ENCODE results near the gene SURF2.
"Not testable (repeated sequence)": the region's sequence is repeated elsewhere in the genome, so short reads cannot be mapped to it uniquely, and the experiment has no call there.

Gene SURF2

GRCh38 chr9:133369933-133370332, 13.6 kb downstream of the SURF2 start:
- peaks cover 83% of the 10 kb centered on the region for H3K36me3 ChIP-seq (ENCODE audit: control insufficient read depth, insufficient read depth, low read length)
- H3K27ac ChIP-seq (ENCODE audit: low read depth, low read length), result no peak overlapping the region
- no peaks in the 10 kb centered on the region for H3K9me3 ChIP-seq (ENCODE audit: control insufficient read depth, insufficient read depth, low read depth, low read length)
- no peaks in the 10 kb centered on the region for H3K27me3 ChIP-seq (ENCODE audit: control insufficient read depth, insufficient read depth, low read length)
- H3K4me3 ChIP-seq (ENCODE audit: low read depth, low read length), result no peak overlapping the region
- H3K4me1 ChIP-seq (ENCODE audit: control insufficient read depth, insufficient read depth, low read length), result no peaks in the 10 kb centered on the region; the same call in 1 of the 2 replicates
- H3K9ac ChIP-seq (ENCODE audit: low read length), result no peak overlapping the region

DNA sequence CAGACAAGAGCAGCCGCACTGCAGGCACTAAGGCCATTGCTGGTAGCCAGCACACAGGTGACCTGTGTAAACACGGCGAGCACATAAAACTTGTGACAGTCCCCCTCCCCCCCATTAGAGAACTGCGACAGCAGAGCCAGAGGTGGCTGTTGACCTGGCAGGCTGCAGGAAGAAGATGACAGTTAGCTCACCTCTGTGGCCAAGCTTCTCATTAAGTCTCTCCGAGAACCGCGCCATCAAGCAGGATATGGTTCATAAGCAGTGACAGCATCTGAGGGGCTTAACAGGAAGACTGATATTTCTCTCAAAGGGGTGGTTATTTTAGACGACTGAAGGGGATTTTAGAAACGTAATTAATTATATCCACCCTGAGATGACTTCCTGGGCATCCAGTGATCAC, 14.3 kb downstream of the SURF2 start:
- Histone ChIP-seq H3K9ac (ENCODE audit: low read length) (no peak overlapping the region), H3K27me3 (ENCODE audit: control insufficient read depth, insufficient read depth, low read length) (no peaks in the 10 kb centered on the region), H3K4me3 (ENCODE audit: low read depth, low read length) (no peak overlapping the region), H3K27ac (ENCODE audit: low read depth, low read length) (no peak overlapping the region), H3K9me3 (ENCODE audit: control insufficient read depth, insufficient read depth, low read depth, low read length) (no peaks in the 10 kb centered on the region), H3K4me1 (ENCODE audit: control insufficient read depth, insufficient read depth, low read length) (no peaks in the 10 kb centered on the region; the same call in 1 of the 2 replicates), H3K36me3 (ENCODE audit: control insufficient read depth, insufficient read depth, low read length) (peaks cover 75% of the 10 kb centered on the region)

GRCh38 chr9:133371261-133371711, 14.9 kb downstream of the SURF2 start:
- H3K27ac ChIP-seq (ENCODE audit: low read depth, low read length), result no peak overlapping the region
- H3K4me3 ChIP-seq (ENCODE audit: low read depth, low read length), result no peak overlapping the region
- H3K36me3 ChIP-seq (ENCODE audit: control insufficient read depth, insufficient read depth, low read length), result peaks cover 69% of the 10 kb centered on the region

DNA sequence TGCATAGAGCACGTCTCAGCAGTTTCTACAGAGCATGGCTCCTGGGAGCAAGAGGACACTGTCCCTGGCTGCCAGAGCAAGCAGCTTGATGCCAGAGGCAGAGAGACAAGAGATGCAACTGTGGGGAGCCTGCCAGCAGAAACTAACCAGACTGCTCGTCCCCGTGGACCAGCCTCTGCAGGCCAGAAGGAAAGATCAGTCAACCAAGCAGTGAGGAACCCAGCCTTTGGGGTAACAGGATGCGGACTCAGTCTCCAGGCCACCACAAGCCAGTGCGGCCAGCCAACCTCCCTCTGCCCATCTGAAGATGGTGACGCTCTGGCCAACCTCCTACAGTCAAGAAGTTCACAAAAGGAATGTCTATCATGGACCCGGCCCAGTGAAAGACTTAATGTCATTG, 15.8 kb downstream of the SURF2 start:
- Histone ChIP-seq H3K27me3 (ENCODE audit: control insufficient read depth, insufficient read depth, low read length) (peaks cover 8% of the 10 kb centered on the region; the same call in 1 of the 2 replicates), H3K4me3 (ENCODE audit: low read depth, low read length) (no peak overlapping the region), H3K4me1 (ENCODE audit: control insufficient read depth, insufficient read depth, low read length) (no peaks in the 10 kb centered on the region; the same call in 1 of the 2 replicates), H3K9ac (ENCODE audit: low read length) (no peak overlapping the region), H3K27ac (ENCODE audit: low read depth, low read length) (no peak overlapping the region), H3K9me3 (ENCODE audit: control insufficient read depth, insufficient read depth, low read depth, low read length) (no peaks in the 10 kb centered on the region), H3K36me3 (ENCODE audit: control insufficient read depth, insufficient read depth, low read length) (peaks cover 61% of the 10 kb centered on the region)

More at GRCh38 chr9:133371261-133371711, 14.9 kb downstream of the SURF2 start:
- H3K4me1 ChIP-seq (ENCODE audit: control insufficient read depth, insufficient read depth, low read length), result no peaks in the 10 kb centered on the region; the same call in 1 of the 2 replicates
- no peaks in the 10 kb centered on the region for H3K9me3 ChIP-seq (ENCODE audit: control insufficient read depth, insufficient read depth, low read depth, low read length)
- H3K9ac ChIP-seq (ENCODE audit: low read length), result peak overlapping the region; percentile 32
- no peaks in the 10 kb centered on the region for H3K27me3 ChIP-seq (ENCODE audit: control insufficient read depth, insufficient read depth, low read length)

DNA sequence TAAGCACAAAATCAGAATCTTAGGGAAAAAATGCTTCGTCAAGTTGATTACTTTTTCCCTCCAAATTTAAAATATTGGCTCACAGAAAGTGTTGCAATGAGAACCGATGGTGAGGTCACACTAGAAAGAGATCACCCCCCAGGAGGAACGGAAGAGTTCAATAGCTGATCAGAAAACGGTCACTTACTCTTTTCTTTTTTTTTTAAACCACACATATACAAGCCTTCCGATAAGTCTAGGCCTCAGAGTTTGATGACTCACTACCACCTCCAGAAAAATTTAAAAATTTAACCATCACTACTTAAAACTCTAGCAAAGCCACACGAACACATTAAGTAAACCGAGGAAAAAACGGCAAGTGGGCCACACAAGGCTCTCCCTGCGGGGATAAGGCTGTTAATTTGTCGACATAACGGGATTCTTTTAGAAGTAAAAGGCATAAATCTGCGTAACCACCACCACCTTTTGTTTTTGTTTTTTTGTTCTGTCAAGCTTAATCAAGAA, 18.3 kb downstream of the SURF2 start:
- H3K27ac ChIP-seq (ENCODE audit: low read depth, low read length), result peak overlapping the region; percentile 86; the same call in 1 of the 2 replicates
- peaks cover 12% of the 10 kb centered on the region; the same call in 1 of the 2 replicates for H3K27me3 ChIP-seq (ENCODE audit: control insufficient read depth, insufficient read depth, low read length)
- no peaks in the 10 kb centered on the region for H3K9me3 ChIP-seq (ENCODE audit: control insufficient read depth, insufficient read depth, low read depth, low read length)
- peak overlapping the region; percentile 91 for H3K4me3 ChIP-seq (ENCODE audit: low read depth, low read length)
- peak overlapping the region; percentile 94 for H3K9ac ChIP-seq (ENCODE audit: low read length)
- peaks cover 37% of the 10 kb centered on the region for H3K36me3 ChIP-seq (ENCODE audit: control insufficient read depth, insufficient read depth, low read length)
- H3K4me1 ChIP-seq (ENCODE audit: control insufficient read depth, insufficient read depth, low read length), result peaks cover 3% of the 10 kb centered on the region; the same call in 1 of the 2 replicates

DNA sequence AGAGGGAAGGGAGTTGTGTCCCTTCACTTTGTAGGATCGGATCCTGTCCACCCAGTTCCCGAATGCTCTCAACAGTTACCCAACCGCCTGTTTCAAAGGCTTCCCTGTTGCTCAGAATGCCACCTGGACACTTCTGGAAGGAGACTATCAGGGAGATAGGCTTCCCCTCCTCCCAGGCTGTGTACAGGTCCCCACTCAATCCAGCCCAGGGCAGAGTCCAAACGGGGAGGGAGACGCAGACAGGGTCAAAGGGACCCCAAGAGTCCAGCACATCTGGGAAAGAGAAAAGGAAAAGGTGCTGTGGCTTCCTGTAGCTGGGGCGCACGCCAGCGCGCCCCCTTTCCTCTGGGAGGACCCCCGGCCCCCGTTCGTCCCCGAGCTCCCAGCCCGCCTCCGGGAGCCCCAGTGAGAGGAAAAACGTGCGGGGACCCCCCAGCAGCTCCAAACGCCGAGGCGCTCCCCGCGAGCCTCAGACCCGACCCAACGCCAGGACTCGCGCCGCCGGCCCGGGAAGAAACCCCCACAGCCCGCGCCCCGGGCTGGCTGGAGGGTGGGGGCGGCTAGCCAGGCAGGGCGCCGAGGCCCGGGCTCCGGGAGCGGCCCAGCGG, 18.9 kb downstream of the SURF2 start:
- Histone ChIP-seq H3K27me3 (ENCODE audit: control insufficient read depth, insufficient read depth, low read length) (peaks cover 12% of the 10 kb centered on the region; the same call in 1 of the 2 replicates), H3K9me3 (ENCODE audit: control insufficient read depth, insufficient read depth, low read depth, low read length) (no peaks in the 10 kb centered on the region), H3K27ac (ENCODE audit: low read depth, low read length) (peak overlapping the region; percentile 86), H3K4me1 (ENCODE audit: control insufficient read depth, insufficient read depth, low read length) (peaks cover 3% of the 10 kb centered on the region; the same call in 1 of the 2 replicates), H3K36me3 (ENCODE audit: control insufficient read depth, insufficient read depth, low read length) (peaks cover 31% of the 10 kb centered on the region), H3K9ac (ENCODE audit: low read length) (peak overlapping the region; percentile 94), H3K4me3 (ENCODE audit: low read depth, low read length) (peak overlapping the region; percentile 91)

GRCh38 chr9:133375724-133376654, 19.6 kb downstream of the SURF2 start, which contains the start of the genes STKLD1 and SURF4:
TSS of gene STKLD1 (plus strand) at chr9:133376366. CDS start at chr9:133376474, 108 bp downstream.
TSS of gene SURF4 (minus strand) at chr9:133376060. CDS start at chr9:133375969, 91 bp downstream.
- Histone ChIP-seq H3K36me3 (ENCODE audit: control insufficient read depth, insufficient read depth, low read length) (peaks cover 23% of the 10 kb centered on the region), H3K27me3 (ENCODE audit: control insufficient read depth, insufficient read depth, low read length) (peaks cover 12% of the 10 kb centered on the region; the same call in 1 of the 2 replicates), H3K4me1 (ENCODE audit: control insufficient read depth, insufficient read depth, low read length) (peaks cover 3% of the 10 kb centered on the region; the same call in 1 of the 2 replicates), H3K9me3 (ENCODE audit: control insufficient read depth, insufficient read depth, low read depth, low read length) (no peaks in the 10 kb centered on the region), H3K9ac (ENCODE audit: low read length) (peak within 1 kb of the TSS; percentile 94), H3K4me3 (ENCODE audit: low read depth, low read length) (peak within 1 kb of the TSS; percentile 91), H3K27ac (ENCODE audit: low read depth, low read length) (peak within 1 kb of the TSS; percentile 86)

DNA sequence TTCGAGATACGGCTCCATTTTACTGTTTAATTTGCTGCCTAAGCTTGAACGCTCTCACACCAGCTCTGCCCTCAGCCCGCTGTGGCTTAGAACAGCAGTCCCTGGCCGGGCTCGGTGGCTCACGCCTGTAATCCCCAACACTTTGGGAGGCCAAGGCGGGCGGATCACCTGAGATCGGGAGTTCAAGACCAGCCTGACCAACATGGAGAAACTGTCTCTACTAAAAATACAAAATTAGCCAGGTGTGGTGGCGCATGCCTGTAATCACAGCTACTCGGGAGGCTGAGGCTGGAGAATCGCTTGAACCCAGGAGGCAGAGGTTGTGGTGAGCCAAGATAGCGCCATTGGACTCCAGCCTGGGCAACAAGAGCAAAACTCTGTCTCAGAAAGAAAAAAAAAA, 20.9 kb downstream of the SURF2 start:
- not testable (repeated sequence) for H3K4me3 ChIP-seq (ENCODE audit: low read depth, low read length); H3K4me1 ChIP-seq (ENCODE audit: control insufficient read depth, insufficient read depth, low read length); H3K9ac ChIP-seq (ENCODE audit: low read length); H3K27ac ChIP-seq (ENCODE audit: low read depth, low read length); H3K9me3 ChIP-seq (ENCODE audit: control insufficient read depth, insufficient read depth, low read depth, low read length)
- H3K27me3 ChIP-seq (ENCODE audit: control insufficient read depth, insufficient read depth, low read length), result peaks cover 12% of the 10 kb centered on the region; the same call in 1 of the 2 replicates
- peaks cover 11% of the 10 kb centered on the region for H3K36me3 ChIP-seq (ENCODE audit: control insufficient read depth, insufficient read depth, low read length)

DNA sequence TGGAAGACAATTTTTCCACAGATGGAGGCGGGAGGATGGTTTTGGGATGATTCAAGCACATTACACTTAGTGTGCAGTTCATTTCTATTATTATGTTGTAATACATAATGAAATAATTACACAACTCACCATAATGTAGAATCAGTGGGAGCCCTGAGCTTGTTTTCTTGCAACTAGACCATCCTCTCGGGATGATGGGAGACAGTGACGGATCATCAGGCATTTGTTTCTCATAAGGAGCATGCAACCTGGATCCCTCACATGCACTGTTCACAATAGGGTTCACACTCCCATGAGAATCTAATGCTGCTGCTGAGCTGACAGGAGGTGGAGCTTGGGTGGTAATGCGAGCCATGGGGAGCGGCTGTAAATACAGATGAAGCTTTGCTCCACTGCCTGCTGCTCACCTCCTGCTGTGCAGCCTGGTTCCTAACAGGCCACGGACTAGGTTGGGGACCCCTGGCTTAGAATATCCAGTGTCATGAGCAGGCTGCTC, 21.4 kb downstream of the SURF2 start:
- Histone ChIP-seq H3K27me3 (ENCODE audit: control insufficient read depth, insufficient read depth, low read length) (peaks cover 12% of the 10 kb centered on the region; the same call in 1 of the 2 replicates), H3K9me3 (ENCODE audit: control insufficient read depth, insufficient read depth, low read depth, low read length) (peaks cover 2% of the 10 kb centered on the region; the same call in 1 of the 2 replicates)

DNA sequence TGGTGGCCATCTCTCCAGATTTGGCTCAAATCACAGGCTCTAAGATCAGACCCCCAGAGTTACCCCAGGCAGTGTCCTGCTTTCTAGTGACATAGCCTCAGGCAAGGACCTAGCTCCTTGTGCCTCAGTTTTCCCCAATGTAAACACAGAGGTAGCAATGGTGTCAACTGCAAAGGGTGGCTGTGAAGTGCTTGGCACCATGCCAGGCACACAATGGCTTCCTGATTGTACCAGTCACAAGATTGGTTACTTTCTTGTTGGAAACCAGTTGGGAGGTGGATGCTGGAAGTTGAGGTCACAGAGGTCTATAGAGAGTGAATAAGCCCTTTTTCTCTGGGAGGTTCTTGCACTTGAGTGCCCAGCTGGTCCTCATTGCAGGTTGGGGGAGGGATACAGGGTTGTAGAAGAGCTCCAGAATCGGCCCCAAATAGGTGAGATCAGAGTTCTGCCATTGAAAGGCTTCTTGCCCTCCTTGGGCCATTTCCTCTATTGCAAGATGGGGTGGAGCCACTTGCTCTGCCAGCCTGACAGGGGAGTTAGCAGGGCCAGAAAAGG, 22.1 kb downstream of the SURF2 start:
- no peak overlapping the region for H3K27ac ChIP-seq (ENCODE audit: low read depth, low read length)
- no peak overlapping the region for H3K9ac ChIP-seq (ENCODE audit: low read length)
- peaks cover 9% of the 10 kb centered on the region; the same call in 1 of the 2 replicates for H3K9me3 ChIP-seq (ENCODE audit: control insufficient read depth, insufficient read depth, low read depth, low read length)
- no peak overlapping the region for H3K4me3 ChIP-seq (ENCODE audit: low read depth, low read length)
- no peaks in the 10 kb centered on the region for H3K36me3 ChIP-seq (ENCODE audit: control insufficient read depth, insufficient read depth, low read length)
- peaks cover 12% of the 10 kb centered on the region; the same call in 1 of the 2 replicates for H3K27me3 ChIP-seq (ENCODE audit: control insufficient read depth, insufficient read depth, low read length)
- H3K4me1 ChIP-seq (ENCODE audit: control insufficient read depth, insufficient read depth, low read length), result peaks cover 3% of the 10 kb centered on the region; the same call in 1 of the 2 replicates

More for the DNA sequence above, 21.4 kb downstream of the SURF2 start:
- Histone ChIP-seq H3K9ac (ENCODE audit: low read length) (no peak overlapping the region), H3K27ac (ENCODE audit: low read depth, low read length) (no peak overlapping the region), H3K36me3 (ENCODE audit: control insufficient read depth, insufficient read depth, low read length) (peaks cover 6% of the 10 kb centered on the region), H3K4me1 (ENCODE audit: control insufficient read depth, insufficient read depth, low read length) (peaks cover 3% of the 10 kb centered on the region; the same call in 1 of the 2 replicates), H3K4me3 (ENCODE audit: low read depth, low read length) (no peak overlapping the region)

All from HUES6 (cell line).